Astrocyte (in vitro differentiated cells and primary cell): ENCODE measurements around the gene PRODH.
"Not testable (repeated sequence)": the region's sequence is repeated elsewhere in the genome, so short reads cannot be mapped to it uniquely, and the experiment has no call there.

Experiments
- EZH2 ChIP-seq: IDR thresholded peaks from 2 replicates; pipeline ENCODE4 v1.6.1; 2012; ENCODE audit warnings: mild to moderate bottlenecking, low read length, inconsistent platforms; ENCODE audit not compliant: insufficient read depth
- TF ChIP-seq, protein P1 (sequence below): IDR thresholded peaks from 2 replicates; pipeline ENCODE4 v1.5.1; 2011; ENCODE audit warnings: low read depth, mild to moderate bottlenecking, inconsistent platforms, low read length, moderate library complexity; ENCODE audit not compliant: insufficient read depth

DNA sequence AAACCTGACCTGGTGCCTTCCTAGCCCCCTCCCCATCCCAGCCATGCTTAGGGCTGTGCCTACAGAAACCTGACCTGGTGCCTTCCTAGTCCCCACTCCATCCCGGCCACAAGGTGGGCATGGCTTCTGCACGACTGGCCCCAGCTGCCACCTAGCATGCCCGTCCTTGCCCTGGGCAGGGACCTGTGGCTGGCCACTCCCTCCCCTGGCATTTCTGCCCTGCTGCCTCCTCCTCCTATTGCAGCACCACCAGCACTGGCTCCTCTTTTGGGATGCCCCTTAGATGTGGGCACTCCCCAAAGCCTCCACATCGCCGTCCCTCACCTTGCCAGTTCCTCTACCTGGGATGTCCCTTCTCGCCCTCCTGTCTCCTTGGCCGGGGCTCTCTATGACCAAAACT, 1.4 kb downstream of the PRODH start:
- TF ChIP-seq, protein P1, sequence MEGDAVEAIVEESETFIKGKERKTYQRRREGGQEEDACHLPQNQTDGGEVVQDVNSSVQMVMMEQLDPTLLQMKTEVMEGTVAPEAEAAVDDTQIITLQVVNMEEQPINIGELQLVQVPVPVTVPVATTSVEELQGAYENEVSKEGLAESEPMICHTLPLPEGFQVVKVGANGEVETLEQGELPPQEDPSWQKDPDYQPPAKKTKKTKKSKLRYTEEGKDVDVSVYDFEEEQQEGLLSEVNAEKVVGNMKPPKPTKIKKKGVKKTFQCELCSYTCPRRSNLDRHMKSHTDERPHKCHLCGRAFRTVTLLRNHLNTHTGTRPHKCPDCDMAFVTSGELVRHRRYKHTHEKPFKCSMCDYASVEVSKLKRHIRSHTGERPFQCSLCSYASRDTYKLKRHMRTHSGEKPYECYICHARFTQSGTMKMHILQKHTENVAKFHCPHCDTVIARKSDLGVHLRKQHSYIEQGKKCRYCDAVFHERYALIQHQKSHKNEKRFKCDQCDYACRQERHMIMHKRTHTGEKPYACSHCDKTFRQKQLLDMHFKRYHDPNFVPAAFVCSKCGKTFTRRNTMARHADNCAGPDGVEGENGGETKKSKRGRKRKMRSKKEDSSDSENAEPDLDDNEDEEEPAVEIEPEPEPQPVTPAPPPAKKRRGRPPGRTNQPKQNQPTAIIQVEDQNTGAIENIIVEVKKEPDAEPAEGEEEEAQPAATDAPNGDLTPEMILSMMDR: not testable (repeated sequence)
- not testable (repeated sequence) for TF ChIP-seq EZH2
